Activated T-helper 1 cell treated with Interleukin-2 at 50 U/mL for 16 hours (primary cell): ENCODE data around the gene REEP6.
"Not testable (repeated sequence)": the region's sequence is repeated elsewhere in the genome, so short reads cannot be mapped to it uniquely, and the experiment has no call there.

Experiments used
- DNase-seq: peaks from one replicate; pipeline ENCODE4 v3.0.0-alpha.2; 2020; ENCODE audit warnings: low read depth

Gene REEP6

DNA sequence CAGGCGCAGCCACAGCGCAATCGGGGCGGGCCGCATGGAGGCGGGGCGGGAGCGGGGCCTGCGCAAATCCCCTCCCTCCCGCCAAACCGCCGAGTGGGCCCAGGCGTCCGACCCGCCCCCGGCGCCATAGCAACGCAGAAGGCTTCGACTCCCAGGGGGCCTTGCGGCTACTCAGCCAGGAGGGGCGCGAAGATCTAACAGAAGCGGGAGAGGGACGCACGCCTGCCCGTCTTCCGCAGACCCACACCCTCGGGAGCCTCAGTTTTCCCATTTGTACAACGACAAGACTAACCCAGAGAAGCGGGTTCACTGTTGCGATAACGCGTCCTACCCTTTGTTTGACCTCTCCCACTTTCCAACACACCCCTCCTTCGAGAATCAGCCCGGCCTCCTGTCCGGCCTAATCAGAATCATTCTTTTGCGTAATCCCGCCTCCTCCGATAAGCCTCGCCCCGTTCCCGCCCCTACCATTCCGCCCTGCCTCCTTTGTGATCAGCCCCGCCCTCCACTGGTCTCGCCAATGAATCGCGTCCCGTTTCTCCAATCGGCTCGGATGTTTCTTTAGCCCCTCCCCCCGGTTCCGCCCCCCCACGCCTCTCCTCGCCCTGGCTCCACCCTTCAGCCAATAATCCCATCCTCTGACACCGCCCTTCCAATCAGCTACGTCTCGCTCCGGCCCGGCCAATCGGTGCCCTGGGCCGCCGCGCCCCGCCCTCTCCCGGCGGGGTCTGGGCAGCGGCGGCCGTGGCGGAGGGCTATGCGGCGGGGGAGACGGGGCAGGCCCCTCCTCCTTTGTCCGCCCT, 469 bp upstream of the REEP6 start, which contains the start of gene PCSK4:
PCSK4 (minus strand) TSS at position 40 of the 803 bp plus-strand sequence; CDS start at position 36, 4 bp downstream.
- peak; percentile 96 for DNase-seq

DNA sequence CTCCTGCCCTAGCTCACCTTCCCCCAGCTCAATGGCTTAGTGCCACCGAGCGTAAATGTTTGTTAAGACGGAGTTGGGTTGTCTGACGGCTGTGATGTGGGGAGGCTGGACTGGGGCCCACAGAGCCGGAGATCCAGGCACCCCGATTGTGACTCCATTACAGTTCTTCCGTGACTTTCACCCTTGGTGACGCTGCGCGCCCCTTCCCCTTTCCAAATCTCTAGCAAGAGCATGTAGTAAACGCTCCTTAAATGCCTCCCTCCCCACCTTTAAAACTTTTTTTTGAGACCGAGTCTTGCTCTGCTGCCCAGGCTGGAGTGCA, 829 bp downstream of the REEP6 start:
- no peak for DNase-seq

DNA sequence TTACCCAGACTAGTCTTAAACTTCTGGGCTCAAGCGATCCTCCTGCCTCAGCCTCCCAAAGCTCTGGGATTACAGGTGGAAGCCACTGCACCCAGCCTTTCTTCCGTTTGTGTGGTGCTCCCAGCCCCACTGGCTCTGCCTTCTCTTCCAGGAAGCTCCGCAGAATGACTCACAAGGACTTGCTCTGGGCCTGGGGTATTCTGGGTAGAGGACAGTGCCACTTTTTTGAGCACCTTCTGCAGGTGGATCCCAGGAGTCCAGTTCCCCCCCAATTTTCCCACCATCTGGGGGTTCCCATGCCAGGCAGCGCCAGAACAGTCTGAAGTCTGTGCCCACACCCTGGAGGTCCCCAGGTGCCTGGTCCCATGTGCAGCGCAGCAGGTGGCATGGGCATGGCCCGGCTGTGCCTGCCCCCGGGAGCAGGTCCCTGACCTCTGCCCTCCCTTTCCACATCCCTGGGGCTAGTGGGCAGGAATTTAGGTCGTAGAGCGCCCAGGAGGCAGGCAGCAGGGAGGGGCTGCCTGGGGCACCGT, 1.6 kb downstream of the REEP6 start:
- no peak for DNase-seq

DNA sequence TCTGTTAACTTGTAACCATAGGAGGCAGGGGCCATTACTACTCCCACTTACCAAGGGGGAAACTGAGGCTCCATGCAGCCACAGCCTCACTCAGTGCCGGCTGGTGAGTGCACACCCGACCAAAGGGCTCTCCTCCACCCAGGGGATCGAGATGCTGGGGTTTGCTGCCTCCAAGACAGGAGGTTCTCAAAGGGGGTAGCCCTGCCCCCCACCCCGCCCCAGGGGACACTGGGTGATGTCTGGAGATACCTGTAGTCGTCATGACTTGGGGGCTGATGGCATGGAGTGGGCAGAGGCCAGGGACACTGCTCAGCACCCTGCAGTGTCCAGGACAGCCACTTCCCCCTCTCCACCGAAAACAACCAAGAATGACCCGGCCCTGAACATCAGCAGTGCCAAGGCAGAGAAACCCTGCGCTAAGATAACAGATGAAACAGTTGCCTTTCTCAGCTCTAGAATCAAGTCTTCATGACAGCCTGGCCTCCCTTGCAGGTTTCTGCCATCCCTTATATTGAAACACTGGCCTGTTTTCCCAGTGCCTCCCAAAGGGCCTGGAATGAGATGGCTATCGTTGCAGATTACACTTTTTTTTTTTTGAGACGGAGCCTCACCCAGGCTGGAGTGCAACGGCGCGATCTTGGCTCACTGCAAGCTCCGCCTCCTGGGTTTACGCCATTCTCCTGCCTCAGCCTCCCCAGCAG, 3.3 kb downstream of the REEP6 start:
- DNase-seq: no peak

DNA sequence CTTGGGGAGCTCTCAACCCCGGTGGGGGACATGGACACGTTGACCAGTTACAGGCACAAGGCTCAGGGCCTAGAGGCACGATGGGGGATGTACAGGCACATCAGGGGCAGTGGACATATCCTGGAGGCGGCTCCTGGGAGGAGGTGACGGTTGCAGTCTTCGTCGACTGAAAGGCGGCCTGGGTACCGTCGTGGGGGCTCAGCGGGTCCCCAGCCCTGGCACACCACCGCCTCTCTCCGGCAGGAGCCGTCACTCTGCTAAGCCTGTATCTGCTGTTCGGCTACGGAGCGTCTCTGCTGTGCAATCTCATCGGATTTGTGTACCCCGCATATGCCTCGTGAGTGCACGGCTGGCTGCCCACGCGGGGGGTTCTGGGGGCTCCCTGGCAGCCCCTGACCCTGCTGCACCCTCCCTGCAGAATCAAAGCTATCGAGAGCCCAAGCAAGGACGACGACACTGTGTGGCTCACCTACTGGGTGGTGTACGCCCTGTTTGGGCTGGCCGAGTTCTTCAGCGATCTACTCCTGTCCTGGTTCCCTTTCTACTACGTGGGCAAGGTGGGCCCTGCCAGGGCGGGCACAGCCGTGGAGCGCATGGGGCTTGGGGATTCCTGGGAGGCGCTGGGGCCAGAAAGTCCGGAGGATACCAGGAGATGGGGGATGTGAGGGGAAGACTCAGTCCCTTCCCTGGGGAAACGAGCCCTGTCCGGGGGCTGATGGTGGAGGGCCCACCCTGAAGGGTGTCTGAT, 4.2 kb downstream of the REEP6 start:
- DNase-seq: no peak

DNA sequence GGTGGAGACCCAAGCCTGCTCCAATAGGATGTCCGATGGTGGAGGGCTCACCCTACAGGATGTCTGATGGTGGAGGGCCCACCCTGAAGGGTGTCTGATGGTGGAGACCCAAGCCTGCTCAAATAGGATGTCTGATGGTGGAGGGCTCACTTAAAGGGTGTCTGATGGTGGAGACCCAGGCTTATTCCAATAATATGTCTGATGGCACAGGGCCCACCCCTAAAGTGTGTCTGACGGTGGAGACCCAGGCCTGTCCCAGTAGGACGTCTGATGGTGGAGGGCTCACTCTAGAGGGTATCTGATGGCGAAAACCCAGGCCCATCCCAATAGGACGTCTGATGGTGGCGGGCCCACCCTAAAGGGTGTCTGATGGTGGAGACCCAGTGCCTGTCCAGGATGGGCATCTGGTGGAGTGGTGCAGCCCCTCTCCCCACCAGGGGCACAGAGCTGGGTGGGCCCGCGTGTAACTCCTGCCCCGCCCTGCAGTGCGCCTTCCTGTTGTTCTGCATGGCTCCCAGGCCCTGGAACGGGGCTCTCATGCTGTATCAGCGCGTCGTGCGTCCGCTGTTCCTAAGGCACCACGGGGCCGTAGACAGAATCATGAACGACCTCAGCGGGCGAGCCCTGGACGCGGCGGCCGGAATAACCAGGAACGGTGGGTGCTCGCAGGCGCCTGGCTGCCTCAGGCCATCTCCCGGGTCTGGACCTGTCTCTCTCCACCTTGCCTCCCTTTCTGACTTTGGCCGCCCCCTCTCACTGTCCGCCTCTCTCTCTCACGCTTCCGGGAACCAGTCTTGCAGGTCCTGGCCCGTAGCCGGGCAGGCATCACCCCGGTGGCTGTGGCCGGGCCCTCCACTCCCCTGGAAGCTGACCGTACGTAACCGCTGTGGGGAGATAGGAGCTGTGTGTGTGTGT, 5.1 kb downstream of the REEP6 start:
- no peak for DNase-seq

DNA sequence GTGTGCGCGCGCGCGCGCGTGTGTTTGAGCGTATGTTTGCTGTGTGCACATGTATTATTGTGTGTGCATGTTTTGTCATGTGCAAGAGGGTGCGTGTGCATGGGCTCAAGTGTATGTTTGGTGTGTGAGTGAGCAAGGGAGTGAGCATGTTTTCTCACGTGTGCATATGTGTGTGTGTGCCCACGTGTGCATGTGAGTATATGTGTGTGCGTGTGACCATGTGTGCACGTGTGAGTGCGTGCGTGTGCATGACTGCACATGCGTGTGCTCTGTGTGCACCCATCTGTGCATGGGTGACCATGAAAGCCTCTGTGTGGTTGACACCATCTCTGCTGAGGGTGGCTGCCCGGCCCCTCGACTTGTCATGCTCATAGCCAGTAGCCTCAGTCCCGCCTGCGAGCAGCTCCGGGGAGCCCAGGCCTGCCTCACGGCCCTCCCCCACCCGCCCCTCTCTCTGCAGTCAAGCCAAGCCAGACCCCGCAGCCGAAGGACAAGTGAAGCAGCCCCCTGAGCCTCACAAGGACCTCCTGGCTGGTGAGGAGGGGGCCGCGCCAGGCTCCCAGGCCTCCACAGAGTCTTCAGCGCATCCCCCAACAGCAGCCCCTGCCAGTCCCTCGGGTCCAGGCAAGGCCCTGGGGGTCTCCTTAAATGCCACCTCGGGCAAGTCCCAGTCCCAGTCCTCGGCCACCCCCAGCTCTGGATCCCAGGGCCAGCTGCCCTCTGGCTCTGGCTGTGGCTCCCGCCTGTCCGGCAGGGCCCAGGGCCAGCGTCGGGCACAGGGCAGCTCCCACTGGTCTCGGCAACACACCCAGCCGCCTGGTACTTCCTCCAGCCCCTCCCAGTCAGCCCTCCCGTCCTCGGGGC, 6.0 kb downstream of the REEP6 start:
- DNase-seq: no peak

GRCh38 chr19:1497578-1498235, 6.7 kb downstream of the REEP6 start:
- no peak for DNase-seq

- not testable (repeated sequence) for DNase-seq
Observed at GRCh38 chr19:1499231-1499630, 8.2 kb downstream of the REEP6 start.

DNA sequence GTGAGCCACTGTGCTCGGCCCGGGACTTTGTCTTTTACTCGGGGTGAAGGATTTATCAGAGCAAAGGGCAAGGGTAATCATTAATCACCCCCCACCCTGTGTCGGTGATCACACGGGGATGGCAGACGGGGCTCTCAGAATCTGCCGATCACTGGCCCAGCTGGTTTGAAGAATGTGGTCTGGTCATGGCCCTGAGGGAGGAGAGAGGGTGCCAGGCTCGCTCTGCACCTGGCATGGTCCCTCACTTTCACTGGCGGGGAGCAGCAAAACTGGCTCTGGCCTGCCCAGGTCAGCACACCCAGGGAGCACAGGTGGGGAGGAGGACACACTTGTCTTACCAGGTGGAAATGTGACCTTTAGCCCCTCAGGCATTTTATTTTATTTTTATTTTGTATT, 10.2 kb downstream of the REEP6 start:
- DNase-seq: no peak

- DNase-seq: no peak
Observed at GRCh38 chr19:1502433-1503088, 11.6 kb downstream of the REEP6 start.

GRCh38 chr19:1503089-1503924, 12.3 kb downstream of the REEP6 start:
- DNase-seq: peak; percentile 46

DNA sequence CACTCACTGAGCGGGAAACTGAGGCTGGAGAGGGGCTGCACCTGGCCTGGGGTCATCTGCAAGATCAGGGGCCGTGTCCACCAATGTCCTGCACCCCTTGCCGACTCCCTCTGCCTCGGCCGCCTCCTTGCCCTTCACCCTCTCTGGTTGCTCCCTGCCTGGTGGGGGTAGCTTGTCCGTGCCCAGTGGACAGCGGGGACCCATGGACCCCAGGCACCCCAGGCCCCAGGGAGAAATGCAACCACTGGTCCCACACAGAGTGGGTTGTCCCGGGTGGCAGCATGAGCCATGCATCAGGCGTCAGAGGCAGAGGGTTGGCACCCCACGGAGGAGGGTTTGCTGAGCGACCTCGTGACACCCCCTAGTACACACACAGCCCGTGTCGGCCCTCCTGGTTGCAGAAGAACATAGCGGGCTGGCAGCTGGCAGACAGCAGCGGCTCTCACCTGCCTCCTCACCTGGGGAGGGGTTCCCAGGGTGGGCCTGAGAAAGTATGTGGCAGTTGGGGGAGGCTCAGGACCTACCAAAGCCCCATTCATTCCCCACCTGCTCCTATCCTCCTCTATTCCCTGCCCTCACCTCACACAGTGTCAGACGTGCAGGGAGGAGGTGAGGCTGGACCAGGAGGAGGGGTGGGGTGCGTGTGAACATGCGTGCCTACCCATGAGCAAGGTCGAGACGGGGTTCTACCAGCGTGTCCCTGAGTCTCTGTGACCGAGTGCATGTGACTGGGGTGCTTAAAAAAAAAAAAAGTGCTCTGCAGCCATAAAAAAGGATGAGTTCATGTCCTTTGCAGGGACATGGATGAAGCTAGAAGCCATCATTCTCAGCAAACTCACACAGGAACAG, 13.2 kb downstream of the REEP6 start:
- no peak for DNase-seq

DNA sequence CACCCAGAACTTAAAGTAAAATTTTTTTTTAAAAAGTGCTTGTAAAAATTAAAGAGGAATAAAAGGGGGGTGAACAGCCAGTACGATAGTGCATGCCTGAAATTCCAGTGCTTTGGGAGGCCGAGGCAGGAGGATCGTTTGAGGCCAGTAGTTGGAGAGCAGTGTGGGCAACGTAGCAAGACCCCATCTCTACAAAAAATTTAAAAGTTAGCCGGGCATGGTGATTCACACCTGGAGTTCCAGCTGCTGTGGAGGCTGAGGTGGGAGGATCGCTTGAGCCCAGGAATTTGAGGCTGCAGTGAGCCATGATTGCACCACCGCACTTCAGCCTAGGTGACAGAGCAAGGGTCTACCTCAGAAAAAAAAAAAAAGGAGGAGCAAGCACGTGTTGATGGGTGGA, 14.0 kb downstream of the REEP6 start:
- no peak for DNase-seq

DNA sequence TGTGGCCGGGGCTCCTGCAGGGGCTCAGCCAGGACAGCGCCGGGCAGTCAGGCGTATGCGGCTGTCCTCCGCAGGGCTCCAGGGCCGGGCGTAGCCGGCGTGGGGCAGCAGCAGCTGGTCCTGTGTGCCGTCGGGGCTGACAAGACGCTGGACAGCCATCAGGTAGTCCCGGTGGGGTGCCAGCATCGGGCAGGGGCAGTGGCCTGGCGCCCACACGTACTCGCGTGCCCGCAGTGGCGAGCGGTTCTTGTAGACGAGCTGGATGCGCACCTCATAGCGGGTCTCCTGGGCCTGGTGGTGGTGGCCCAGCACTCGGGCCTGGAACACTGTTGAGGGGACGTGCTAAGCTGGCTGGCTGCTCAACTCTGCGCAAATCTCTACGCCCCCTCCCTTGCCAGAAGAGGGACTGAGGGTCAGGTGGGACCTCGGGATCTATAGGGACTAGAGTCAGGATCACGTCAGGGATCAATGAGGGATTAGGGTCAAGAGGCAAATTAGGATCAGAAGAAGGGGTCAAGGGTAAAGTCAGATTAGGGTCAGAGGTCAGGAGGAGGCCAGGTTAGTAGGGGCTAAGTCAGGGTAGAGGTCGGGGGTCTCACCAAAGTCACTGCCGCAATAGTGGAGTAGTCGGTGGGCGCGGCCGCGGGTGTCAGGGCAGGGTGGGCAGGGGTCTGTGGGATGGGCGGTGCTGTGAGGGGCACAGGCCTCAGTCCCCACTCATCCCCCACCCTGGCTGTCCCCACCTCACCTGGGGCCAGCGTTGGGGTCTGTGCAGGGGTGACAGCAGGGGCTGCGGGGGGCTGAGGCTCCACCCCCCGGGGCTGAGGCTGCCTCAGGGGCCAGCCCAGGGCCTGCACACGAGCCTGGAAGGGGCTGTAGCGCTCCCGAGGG, 15.3 kb downstream of the REEP6 start:
- no peak for DNase-seq

DNA sequence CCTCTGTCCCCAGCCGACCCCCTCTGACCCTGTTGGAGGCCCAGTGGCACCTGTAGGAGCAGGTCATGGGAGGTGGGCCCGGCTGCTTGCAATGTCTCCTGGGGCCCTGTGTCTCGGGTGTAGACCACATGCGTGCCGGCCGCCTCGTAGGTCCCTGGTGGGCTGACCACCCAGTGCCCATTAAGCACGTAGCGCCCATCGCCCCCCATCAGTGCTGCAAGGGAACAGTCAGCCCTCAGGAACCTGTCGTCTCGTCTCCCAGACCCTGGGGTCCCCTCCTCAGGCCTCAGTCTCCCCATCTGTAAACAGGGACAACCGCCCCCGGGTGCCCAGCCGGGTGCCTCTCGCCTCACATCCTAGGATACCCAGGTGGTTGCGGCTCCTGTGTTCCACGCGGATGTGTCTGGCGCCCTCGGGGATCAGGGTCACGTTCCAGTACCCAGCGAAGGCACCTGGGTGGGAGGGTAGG, 16.2 kb downstream of the REEP6 start:
- no peak for DNase-seq
